Heart left ventricle (tissue), 16 donors: Measurements from ENCODE around the gene KRT73. TPM values are rescaled to one million over a fixed set of nuclear protein-coding genes. Genes with fewer than 3 reads are reported as not detected.

Experiments used
- ATAC-seq, 4 donors: fragments of 200-7000 bp; cut with Tn5 transposase; one replicate each; pipeline ENCODE4 v1.9.1; 2020 to 2022; ENCODE audit warnings: moderate library complexity in 4 of 4, mild to moderate bottlenecking in 3 of 4, moderate number of reproducible peaks in 1 of 4
- DNase-seq, 5 donors: peaks; one replicate each; pipeline ENCODE4 v3.0.0-alpha.2; 2020
- H3K27ac ChIP-seq, 12 donors: fragments of 200-600 bp; sonication (generic) in 4 of 12; one replicate each; pipeline versions ENCODE4 v1.5.0 to v1.8.0; 2016 to 2022; ENCODE audit warnings: mild to moderate bottlenecking in 2 of 12
- H3K27me3 ChIP-seq, 9 donors: fragments of 200-600 bp; sonication (generic) in 2 of 9; one replicate each; pipeline versions ENCODE4 v1.5.1 to v1.8.0; 2016 to 2022; ENCODE audit warnings: mild to moderate bottlenecking in 3 of 9
- H3K36me3 ChIP-seq, 9 donors: fragments of 200-600 bp; sonication (generic) in 2 of 9; one replicate each; pipeline versions ENCODE4 v1.5.0 to v1.8.0; 2018 to 2022; ENCODE audit warnings: mild to moderate bottlenecking in 2 of 9
- H3K4me1 ChIP-seq, 12 donors: fragments of 200-600 bp; sonication (generic) in 4 of 12; one replicate each; pipeline versions ENCODE4 v1.5.0 to v1.8.0; 2016 to 2022; ENCODE audit warnings: mild to moderate bottlenecking in 3 of 12
- H3K4me3 ChIP-seq, 12 donors: fragments of 200-600 bp; sonication (generic) in 4 of 12; one replicate each; pipeline versions ENCODE4 v1.5.0 to v1.8.0; 2017 to 2022; ENCODE audit warnings: mild to moderate bottlenecking in 9 of 12, moderate library complexity in 4 of 12
- H3K9me3 ChIP-seq, 12 donors: fragments of 200-600 bp; sonication (generic) in 4 of 12; one replicate each; pipeline versions ENCODE4 v1.5.0 to v1.8.0; 2016 to 2022; ENCODE audit warnings: mild to moderate bottlenecking in 1 of 12
- POLR2A ChIP-seq, 2 donors: fragments of 450-650 bp; IDR thresholded peaks; one replicate each; pipeline ENCODE4 v1.6.1; 2017; ENCODE audit warnings: antibody characterized with exemption in 2 of 2, mild to moderate bottlenecking in 2 of 2, moderate library complexity in 2 of 2
- whole genome bisulfite sequencing, 4 donors: extraction: QIAGEN DNeasy Blood & Tissue Kit in 2 of 4; methylation state at CpG; one replicate each; pipeline versions ENCODE4 v1.1.5 to v1.1.7; 2013 to 2018; 5-methylcytosine and 5-hydroxymethylcytosine counted together
- intact Hi-C, 10 donors: fragments of 100-400 bp; cut with DNase I; formaldehyde crosslinking; loops; one replicate each; pipeline versions ENCODE4 v1.11.1 to v1.14.2; 2022
- polyA plus RNA-seq, 2 donors: library from polyadenylated mRNA; stranded (reverse); fragments of 200-250 nt; gene quantifications; one replicate each; pipeline ENCODE4 v1.2.3, GENCODE V29; 2013
- total RNA-seq, 9 donors: library from RNA; depleted of rRNA in 2 of 9; stranded (reverse); fragments of >200 nt in 2 of 9; fragmentation: NEBNext Ultra II Directional in 3 of 9; extraction: Animal tissue kit (Norgen Biotek cat#: 25700) in 3 of 9; gene quantifications; one replicate each; pipeline versions ENCODE4 v1.1.0 to v1.2.4, GENCODE V29; 2016 to 2023
- TF ChIP-seq, protein P1 (sequence below), 12 donors: fragments of 200-600 bp; sonication (generic) in 4 of 12; IDR thresholded peaks; one replicate each; pipeline versions ENCODE4 v1.5.0 to v1.8.0; 2018 to 2022; ENCODE audit warnings: antibody characterized with exemption in 12 of 12, mild to moderate bottlenecking in 5 of 12
- donor health status: ischemic (EF 13 %, LVEDD 7.1; RV severe dilation, severe dysfunction).
- donor health status: healthy with polysubstance abuse.
- donor health status: DM: no; HTN: yes; CAD: no.
- donor health status: DM: no; HTN: no; CAD: no.
- donor health status: ischemic (EF 25% LVEDD 6.9; RV normal size, moderate dysfunction).
- donor health status: ischemic (EF 25% LVEDD 5.7; RV mildly dilated, moderate dysfunction).
- donor health status: healthy.
- donor health status: DM: yes; HTN: yes; CAD: no.
- donor health status: ischemic (EF 35%, LVEDD 5.7; RV mildly dilated, moderate dysfunction).
- donor health status: nonischemic (EF 11% LVEDD 7.7; RV severe dilation, severe dysfunction).
- donor health status: DM: yes; HTN: yes; CAD: no.
- donor health status: PGD.
- donor health status: ischemic (EF 29% LVEDD 5.4; RV normal size, mild dysfunction).
- donor health status: nonischemic (EF 23%, LVEDD 6.1; RV moderate dilation, normal function).

KRT73 gene
- total and polyA plus RNA-seq, 11 donors = not detected

DNA sequence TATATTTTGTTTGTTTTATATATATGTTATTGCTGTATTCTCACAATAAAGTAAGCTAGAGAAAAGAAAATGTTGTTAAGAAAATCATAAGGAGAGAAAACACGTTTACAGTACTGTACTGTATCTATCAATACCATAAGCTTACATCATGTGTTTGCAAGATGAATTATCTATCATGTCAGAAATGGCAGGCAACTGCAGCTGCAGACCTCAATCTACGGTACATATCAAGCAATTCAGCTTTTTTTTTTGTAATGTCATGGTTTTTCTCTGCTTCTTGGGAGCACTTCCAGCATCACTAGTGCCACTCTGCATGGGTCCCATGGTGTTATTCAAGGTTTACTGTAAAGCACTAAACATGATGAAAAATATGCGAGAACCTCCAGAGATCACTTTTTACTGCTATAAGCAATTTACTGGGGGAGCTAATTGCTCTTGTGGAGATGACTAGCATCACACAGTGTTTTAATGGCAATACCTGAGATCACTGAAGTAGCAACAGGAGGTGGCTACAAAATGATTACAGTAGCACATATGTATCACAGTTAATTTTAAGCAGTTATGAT lies 42.7 kb upstream of the KRT73 start:
- ATAC-seq = no peak
- DNase-seq = no peak
- H3K4me3 ChIP-seq = no peak overlapping the region

DNA sequence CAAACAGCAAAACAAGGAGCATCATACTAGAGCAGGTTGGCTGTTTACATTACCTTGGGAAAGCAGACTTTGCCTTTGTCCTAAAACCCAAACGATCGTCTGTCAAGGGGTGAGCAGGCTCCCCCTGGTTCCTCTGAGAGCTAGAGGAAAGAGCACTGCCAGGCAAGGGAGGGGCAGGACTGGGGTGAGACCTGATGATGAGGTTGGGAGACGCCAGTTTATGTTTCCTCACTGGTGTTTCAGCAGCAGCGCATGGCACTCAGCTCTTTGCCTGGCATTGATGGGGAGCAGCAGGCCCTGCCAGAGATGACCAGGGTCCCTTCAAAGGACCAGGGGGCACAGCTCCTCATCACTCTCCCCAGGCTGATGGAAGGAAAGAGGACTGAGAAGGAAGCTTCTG lies 41.6 kb upstream of the KRT73 start:
- H3K4me3 ChIP-seq = no peak overlapping the region
- H3K36me3 ChIP-seq = no peaks in the 10 kb centered on the region
- peaks cover 0 to 10% (median 3%) of the 10 kb centered on the region in 9 donors for H3K27me3 ChIP-seq
- no peaks in the 10 kb centered on the region for H3K9me3 ChIP-seq
- ATAC-seq (no peak), DNase-seq (no peak)
- no peak overlapping the region for H3K27ac ChIP-seq
- peaks cover 0 to 21% (median 0%) of the 10 kb centered on the region in 12 donors for H3K4me1 ChIP-seq
- intact Hi-C loops = loop anchor here in 1 of 10 donors (10.0 kb wide), 1 partner anchor 205 kb away; no protein-coding TSS in a partner anchor
- 79 to 90% (median 84%) methylated on average over 4 of the region's 4 CpGs for WGBS, 4 donors
- no peak for TF ChIP-seq POLR2A (IDR thresholded peaks at IDR 0.05)
- TF ChIP-seq, protein P1, sequence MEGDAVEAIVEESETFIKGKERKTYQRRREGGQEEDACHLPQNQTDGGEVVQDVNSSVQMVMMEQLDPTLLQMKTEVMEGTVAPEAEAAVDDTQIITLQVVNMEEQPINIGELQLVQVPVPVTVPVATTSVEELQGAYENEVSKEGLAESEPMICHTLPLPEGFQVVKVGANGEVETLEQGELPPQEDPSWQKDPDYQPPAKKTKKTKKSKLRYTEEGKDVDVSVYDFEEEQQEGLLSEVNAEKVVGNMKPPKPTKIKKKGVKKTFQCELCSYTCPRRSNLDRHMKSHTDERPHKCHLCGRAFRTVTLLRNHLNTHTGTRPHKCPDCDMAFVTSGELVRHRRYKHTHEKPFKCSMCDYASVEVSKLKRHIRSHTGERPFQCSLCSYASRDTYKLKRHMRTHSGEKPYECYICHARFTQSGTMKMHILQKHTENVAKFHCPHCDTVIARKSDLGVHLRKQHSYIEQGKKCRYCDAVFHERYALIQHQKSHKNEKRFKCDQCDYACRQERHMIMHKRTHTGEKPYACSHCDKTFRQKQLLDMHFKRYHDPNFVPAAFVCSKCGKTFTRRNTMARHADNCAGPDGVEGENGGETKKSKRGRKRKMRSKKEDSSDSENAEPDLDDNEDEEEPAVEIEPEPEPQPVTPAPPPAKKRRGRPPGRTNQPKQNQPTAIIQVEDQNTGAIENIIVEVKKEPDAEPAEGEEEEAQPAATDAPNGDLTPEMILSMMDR (IDR thresholded peaks at IDR 0.05) = no peak

More for the DNA sequence above, 42.7 kb upstream of the KRT73 start:
- intact Hi-C loops = loop anchor here in 1 of 10 donors (10.0 kb wide), 1 partner anchor 204 kb away; no protein-coding TSS in a partner anchor
- Histone ChIP-seq H3K36me3 (no peaks in the 10 kb centered on the region), H3K4me1 (peaks cover 0 to 13% (median 0%) of the 10 kb centered on the region in 12 donors), H3K9me3 (no peaks in the 10 kb centered on the region), H3K27ac (no peak overlapping the region), H3K27me3 (peaks cover 0 to 15% (median 3%) of the 10 kb centered on the region in 9 donors)
- 73 to 80% (median 78%) methylated on average over 3 of the region's 3 CpGs for WGBS, 4 donors
- TF ChIP-seq, protein P1 (IDR thresholded peaks at IDR 0.05) = no peak
- TF ChIP-seq POLR2A (IDR thresholded peaks at IDR 0.05) = no peak

GRCh38 chr12:52659395-52659794 lies 41.0 kb upstream of the KRT73 start:
- ATAC-seq = no peak
- no peak for TF ChIP-seq POLR2A (IDR thresholded peaks at IDR 0.05)
- TF ChIP-seq, protein P1 (IDR thresholded peaks at IDR 0.05) = no peak
- intact Hi-C loops = no loop called here
- H3K27me3 ChIP-seq = peaks cover 0 to 8% (median under 1%) of the 10 kb centered on the region in 9 donors
- DNase-seq = no peak
- 60 to 72% (median 63%) methylated on average over 7 of the region's 7 CpGs for WGBS, 4 donors
- no peaks in the 10 kb centered on the region for H3K36me3 ChIP-seq
- H3K4me1 ChIP-seq = peaks cover 0 to 21% (median 0%) of the 10 kb centered on the region in 12 donors
- no peaks in the 10 kb centered on the region for H3K9me3 ChIP-seq
- H3K4me3 ChIP-seq = no peak overlapping the region
- no peak overlapping the region for H3K27ac ChIP-seq

- ATAC-seq = no peak
- Histone ChIP-seq H3K36me3 (no peaks in the 10 kb centered on the region), H3K27ac (no peak overlapping the region), H3K4me3 (no peak overlapping the region), H3K9me3 (no peaks in the 10 kb centered on the region), H3K27me3 (peaks cover 0 to 15% (median 0%) of the 10 kb centered on the region in 9 donors), H3K4me1 (peaks cover 0 to 21% (median 0%) of the 10 kb centered on the region in 12 donors)
- intact Hi-C loops = no loop called here
- DNase-seq = no peak
- 75 to 87% (median 82%) methylated on average over 3 to 4 of the region's 4 CpGs for WGBS, 4 donors
- TF ChIP-seq POLR2A (IDR thresholded peaks at IDR 0.05) = no peak
- TF ChIP-seq, protein P1 (IDR thresholded peaks at IDR 0.05) = no peak
Observed at GRCh38 chr12:52658196-52658595, 39.8 kb upstream of the KRT73 start.
